ENCODE results near the gene PCDHB12. TPM values are rescaled to one million over a fixed set of nuclear protein-coding genes. Genes with fewer than 3 reads are reported as not detected.
"Not testable (repeated sequence)": the region's sequence is repeated elsewhere in the genome, so short reads cannot be mapped to it uniquely, and the experiment has no call there.

PCDHB12 gene
- total RNA-seq, 1 experiment from 2014 or later = 2.5 TPM

- not testable (repeated sequence) for DNase-seq (ENCODE audit: low spot score)
Measured at GRCh38 chr5:141210281-141210680, 1.8 kb downstream of the PCDHB12 start.

- not testable (repeated sequence) for DNase-seq (ENCODE audit: low spot score)
Measured at GRCh38 chr5:141210849-141211248, 2.3 kb downstream of the PCDHB12 start.

DNA sequence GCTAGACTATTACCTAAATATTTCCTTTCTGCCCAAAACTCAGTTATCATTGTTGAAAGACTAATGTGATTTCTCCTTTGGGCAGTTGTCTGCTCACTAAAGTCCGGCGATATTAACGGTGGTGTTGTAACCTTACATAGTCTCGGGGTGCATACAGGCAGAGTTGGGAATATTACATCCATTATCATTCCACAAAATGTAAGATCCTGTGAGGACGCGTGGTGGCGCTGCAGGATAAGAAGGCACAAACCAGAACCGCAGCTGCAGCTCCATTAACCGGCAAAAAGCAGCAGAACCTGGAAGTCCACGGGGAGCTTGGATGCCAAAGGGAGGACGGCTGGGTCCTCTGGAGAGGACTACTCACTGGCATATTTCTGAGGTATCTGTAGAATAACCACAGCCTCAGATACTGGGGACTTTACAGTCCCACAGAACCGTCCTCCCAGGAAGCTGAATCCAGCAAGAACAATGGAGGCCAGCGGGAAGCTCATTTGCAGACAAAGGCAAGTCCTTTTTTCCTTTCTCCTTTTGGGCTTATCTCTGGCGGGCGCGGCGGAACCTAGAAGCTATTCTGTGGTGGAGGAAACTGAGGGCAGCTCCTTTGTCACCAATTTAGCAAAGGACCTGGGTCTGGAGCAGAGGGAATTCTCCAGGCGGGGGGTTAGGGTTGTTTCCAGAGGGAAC, 5.3 kb downstream of the PCDHB12 start, which contains the start of gene PCDHB13:
TSS of gene PCDHB13 (plus strand) at position 264 of the 684 bp plus-strand sequence. CDS start at position 469, 205 bp downstream.
- DNase-seq (ENCODE audit: low spot score) = not testable (repeated sequence)

DNA sequence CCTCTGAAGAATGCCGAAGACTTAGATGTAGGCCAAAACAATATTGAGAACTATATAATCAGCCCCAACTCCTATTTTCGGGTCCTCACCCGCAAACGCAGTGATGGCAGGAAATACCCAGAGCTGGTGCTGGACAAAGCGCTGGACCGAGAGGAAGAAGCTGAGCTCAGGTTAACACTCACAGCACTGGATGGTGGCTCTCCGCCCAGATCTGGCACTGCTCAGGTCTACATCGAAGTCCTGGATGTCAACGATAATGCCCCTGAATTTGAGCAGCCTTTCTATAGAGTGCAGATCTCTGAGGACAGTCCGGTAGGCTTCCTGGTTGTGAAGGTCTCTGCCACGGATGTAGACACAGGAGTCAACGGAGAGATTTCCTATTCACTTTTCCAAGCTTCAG, 6.1 kb downstream of the PCDHB12 start:
- DNase-seq (ENCODE audit: low spot score) = not testable (repeated sequence)

GRCh38 chr5:141215504-141215903, 7.0 kb downstream of the PCDHB12 start:
- not testable (repeated sequence) for DNase-seq (ENCODE audit: low spot score)

DNA sequence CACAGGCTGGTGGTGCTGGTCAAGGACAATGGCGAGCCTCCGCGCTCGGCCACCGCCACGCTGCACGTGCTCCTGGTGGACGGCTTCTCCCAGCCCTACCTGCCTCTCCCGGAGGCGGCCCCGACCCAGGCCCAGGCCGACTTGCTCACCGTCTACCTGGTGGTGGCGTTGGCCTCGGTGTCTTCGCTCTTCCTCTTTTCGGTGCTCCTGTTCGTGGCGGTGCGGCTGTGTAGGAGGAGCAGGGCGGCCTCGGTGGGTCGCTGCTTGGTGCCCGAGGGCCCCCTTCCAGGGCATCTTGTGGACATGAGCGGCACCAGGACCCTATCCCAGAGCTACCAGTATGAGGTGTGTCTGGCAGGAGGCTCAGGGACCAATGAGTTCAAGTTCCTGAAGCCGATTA, 7.5 kb downstream of the PCDHB12 start:
- DNase-seq (ENCODE audit: low spot score) = not testable (repeated sequence)

DNA sequence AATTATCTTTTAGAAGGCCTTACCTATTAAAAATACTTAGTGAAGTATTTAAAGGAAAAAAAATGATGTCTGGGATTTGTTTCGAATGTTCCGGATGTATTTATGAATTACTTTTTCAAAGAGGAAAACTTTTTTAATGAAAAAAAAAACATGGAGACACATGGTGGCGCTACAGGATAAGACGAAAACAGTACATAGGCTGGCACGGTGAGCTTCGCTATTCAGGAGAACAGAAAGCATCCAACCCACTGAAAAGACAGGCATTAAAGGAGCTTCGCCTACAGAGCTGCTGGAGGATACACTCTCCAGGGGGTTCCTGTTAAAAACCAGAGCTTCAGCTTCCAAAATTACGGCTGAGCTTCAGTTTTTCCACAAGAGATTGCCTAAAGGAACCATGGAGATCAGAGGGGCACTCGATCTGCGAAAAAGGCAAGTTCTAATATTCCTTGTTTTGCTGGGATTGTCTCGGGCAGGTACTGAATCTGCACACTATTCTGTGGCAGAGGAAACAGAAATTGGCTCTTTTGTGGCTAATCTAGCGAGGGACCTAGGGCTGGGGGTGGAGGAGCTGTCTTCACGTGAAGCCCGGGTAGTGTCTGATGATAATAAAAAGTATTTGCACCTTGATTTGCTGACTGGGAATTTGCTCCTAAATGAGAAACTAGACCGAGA, 14.7 kb downstream of the PCDHB12 start, which contains the start of gene PCDHB14:
TSS of gene PCDHB14 (plus strand) at position 232 of the 672 bp plus-strand sequence. CDS start at position 395, 163 bp downstream.
- DNase-seq (ENCODE audit: low spot score) = peak; percentile 76

- DNase-seq (ENCODE audit: low spot score) = not testable (repeated sequence)
Measured at GRCh38 chr5:141224844-141225243, 16.3 kb downstream of the PCDHB12 start.

GRCh38 chr5:141225421-141225820, 16.9 kb downstream of the PCDHB12 start:
- not testable (repeated sequence) for DNase-seq (ENCODE audit: low spot score)

- no peak for DNase-seq (ENCODE audit: low spot score)
Measured at GRCh38 chr5:141234109-141234667, 25.7 kb downstream of the PCDHB12 start.

DNA sequence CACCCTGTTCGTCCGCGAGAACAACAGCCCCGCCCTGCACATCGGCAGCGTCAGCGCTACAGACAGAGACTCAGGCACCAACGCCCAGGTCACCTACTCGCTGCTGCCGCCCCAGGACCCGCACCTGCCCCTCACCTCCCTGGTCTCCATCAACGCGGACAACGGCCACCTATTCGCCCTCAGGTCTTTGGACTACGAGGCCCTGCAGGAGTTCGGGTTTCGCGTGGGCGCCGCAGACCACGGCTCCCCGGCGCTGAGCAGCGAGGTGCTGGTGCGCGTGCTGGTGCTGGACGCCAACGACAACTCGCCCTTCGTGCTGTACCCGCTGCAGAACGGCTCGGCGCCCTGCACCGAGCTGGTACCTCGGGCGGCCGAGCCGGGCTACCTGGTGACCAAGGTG, 27.4 kb downstream of the PCDHB12 start:
- not testable (repeated sequence) for DNase-seq (ENCODE audit: low spot score)

DNA sequence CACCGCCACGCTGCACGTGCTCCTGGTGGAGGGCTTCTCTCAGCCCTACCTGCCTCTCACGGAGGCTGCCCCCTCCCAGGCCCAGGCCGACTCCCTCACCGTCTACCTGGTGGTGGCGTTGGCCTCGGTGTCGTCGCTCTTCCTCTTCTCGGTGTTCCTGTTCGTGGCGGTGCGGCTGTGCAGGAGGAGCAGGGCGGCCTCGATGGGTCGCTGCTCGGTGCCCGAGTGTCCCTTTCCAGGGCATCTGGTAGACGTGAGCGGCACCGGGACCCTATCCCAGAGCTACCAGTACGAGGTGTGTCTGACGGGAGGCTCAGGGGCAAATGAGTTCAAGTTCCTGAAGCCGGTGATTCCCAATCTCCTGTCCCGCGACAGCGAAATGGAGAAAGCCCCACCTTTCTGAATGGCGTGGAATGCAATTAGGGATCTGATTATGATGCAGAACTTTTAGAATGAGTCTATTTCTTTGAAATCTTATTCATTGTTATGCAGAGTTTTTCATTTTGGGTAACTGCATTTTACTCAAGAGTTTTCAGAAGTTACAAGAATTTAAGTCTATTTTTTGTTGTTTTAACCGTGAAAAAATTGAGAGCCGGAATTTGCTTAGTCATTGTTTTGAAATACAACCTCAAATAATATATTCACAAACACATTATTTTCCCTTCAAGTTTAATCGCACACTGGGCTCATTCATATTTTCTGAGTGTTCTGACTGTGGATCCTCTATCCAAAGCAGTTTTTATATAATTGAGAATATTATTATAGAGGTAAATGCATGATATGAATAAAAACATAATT, 28.2 kb downstream of the PCDHB12 start:
- no peak for DNase-seq (ENCODE audit: low spot score)

- no peak for DNase-seq (ENCODE audit: low spot score)
Measured at GRCh38 chr5:141241496-141241895, 33.0 kb downstream of the PCDHB12 start.

GRCh38 chr5:141245250-141245717, 36.8 kb downstream of the PCDHB12 start, which contains the start of gene PCDHB15:
Gene PCDHB15, plus strand, starts transcription at chr5:141245395. Its CDS starts 184 bp downstream, at chr5:141245579.
- no peak for DNase-seq (ENCODE audit: low spot score)

GRCh38 chr5:141246971-141247370, 38.5 kb downstream of the PCDHB12 start:
- not testable (repeated sequence) for DNase-seq (ENCODE audit: low spot score)

DNA sequence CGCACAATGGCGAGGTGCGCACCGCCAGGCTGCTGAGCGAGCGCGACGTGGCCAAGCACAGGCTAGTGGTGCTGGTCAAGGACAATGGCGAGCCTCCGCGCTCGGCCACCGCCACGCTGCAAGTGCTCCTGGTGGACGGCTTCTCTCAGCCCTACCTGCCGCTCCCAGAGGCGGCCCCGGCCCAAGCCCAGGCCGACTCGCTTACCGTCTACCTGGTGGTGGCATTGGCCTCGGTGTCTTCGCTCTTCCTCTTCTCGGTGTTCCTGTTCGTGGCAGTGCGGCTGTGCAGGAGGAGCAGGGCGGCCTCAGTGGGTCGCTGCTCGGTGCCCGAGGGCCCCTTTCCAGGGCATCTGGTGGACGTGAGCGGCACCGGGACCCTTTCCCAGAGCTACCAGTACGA, 38.9 kb downstream of the PCDHB12 start:
- DNase-seq (ENCODE audit: low spot score) = not testable (repeated sequence)

- DNase-seq (ENCODE audit: low spot score) = no peak
Measured at GRCh38 chr5:141250576-141250975, 42.1 kb downstream of the PCDHB12 start.

- no peak for DNase-seq (ENCODE audit: low spot score)
Measured at GRCh38 chr5:141258464-141258863, 49.9 kb downstream of the PCDHB12 start.

GRCh38 chr5:141258948-141259347, 50.4 kb downstream of the PCDHB12 start:
- no peak for DNase-seq (ENCODE audit: low spot score)

DNA sequence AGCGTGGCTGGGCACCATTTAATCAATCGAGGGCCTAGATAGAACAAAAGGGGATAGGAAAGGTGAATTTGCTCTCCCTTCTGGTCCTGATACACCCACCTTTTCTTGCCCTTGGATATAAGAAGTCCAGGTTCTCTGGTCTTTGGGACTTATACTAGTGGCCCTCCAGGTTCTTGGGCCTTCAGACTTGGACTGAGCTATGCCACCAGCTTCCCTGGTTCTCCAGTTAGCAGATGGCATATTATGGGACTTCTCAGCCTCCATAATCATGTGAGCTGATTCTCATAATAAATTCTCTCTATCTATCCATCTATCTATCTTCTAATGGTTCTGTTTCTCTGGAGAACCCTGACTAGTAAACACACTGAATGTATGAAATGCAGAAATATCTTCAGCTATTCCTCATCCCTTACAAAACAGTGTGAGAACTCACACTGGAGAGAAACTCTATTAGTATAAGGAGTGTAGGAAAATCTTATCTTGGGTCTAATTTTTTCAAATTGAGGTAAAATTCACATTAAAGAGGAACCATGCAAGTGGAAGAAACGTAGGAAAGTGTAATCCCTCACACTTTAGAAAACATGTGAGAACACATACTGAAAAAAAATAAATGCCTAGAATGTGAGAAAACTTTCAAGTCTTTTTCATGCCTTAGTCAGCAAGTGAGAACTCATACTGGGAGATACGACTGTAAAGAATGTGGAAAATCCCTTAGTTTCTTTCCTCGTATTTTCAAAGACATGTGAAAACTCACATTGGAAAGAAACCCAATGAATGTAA, 52.1 kb downstream of the PCDHB12 start:
- DNase-seq (ENCODE audit: low spot score) = no peak

DNA sequence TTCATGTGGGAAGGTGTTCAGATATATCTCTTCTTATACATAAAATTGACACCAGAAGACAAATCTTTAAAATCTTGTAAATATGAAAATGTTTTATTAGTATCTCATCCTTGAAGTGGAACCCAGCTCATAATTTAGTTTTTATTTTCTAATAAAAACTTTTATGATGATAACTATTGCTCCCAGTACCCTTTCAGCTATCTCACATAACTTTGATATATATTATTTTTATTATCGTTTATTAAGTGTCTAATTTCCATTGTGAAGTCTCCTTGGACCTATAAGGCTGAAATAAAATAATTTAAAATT, 52.7 kb downstream of the PCDHB12 start:
- no peak for DNase-seq (ENCODE audit: low spot score)

All from A172 (cell line).